HepG2 (cell line): ENCODE data around the gene ST6GALNAC3. TPM values are rescaled to one million over a fixed set of nuclear protein-coding genes. Genes with fewer than 3 reads are reported as not detected.

Experiments
- ATAC-seq: fragments of 200-7000 bp; cut with Tn5 transposase; 3 replicates; pipeline ENCODE4 v1.9.1; 2020; ENCODE audit warnings: mild to moderate bottlenecking, moderate library complexity
- BruUV-seq: library from RNA; stranded (reverse); fragments of 400-500 nt; replicated peaks from 2 replicates; lab custom pipeline; 2021; lab: Mats Ljungman, UMichigan
- CTCF ChIA-PET: fragments of 300-600 bp; formaldehyde crosslinking; extraction: SDS; loops from one replicate; lab custom pipeline; 2021; ENCODE audit warnings: low total read pairs, inconsistent platforms, low intra/inter-chr PET ratio; lab: Yijun Ruan, JAX
- POLR2A ChIA-PET: fragments of 350-600 bp; sonication (Branson Sonifier 250); formaldehyde crosslinking; loops from one replicate; lab custom pipeline; 2020; ENCODE audit warnings: antibody characterized with exemption, inconsistent platforms; lab: Yijun Ruan, JAX
- DNase-seq: peaks from one replicate; pipeline ENCODE4 v3.0.0-alpha.2; 2015; ENCODE audit warnings: low spot score
- FAIRE-seq: peaks from 3 replicates; lab custom pipeline; 2011; peaks lifted over from hg19 to GRCh38; lab: Jason Lieb, UNC
- H2AFZ ChIP-seq: one replicate; pipeline ENCODE4 v1.6.1; 2011; ENCODE audit warnings: low read length, inconsistent platforms
- H3K27ac ChIP-seq: fragments of 300-600 bp; 3 replicates; pipeline ENCODE4 v1.8.0; 2011; ENCODE audit warnings: mixed run types, mild to moderate bottlenecking, mixed read lengths, low read length, inconsistent platforms; ENCODE audit not compliant: insufficient read depth; ENCODE audit errors: extremely low read length
- H3K27me3 ChIP-seq, 2 experiments: fragments of 200-600 bp in 1 of 2; 2 replicates in 1 of 2; 3 replicates in 1 of 2; pipeline versions ENCODE4 v1.6.0 to v1.8.0; 2011; ENCODE audit warnings: low read length in 2 of 2, mild to moderate bottlenecking in 2 of 2, moderate library complexity in 2 of 2, inconsistent platforms in 1 of 2; ENCODE audit not compliant: insufficient read depth in 2 of 2, control insufficient read depth in 1 of 2
- H3K36me3 ChIP-seq, 2 experiments: fragments of 200-600 bp in 1 of 2; replicated peaks in 1 of 2; 2 replicates in 1 of 2; 3 replicates in 1 of 2; pipeline versions ENCODE4 v1.5.1 to v1.8.0; 2011; ENCODE audit warnings: low read length in 2 of 2, inconsistent platforms in 1 of 2; ENCODE audit not compliant: insufficient read depth in 2 of 2, control insufficient read depth in 1 of 2
- H3K4me1 ChIP-seq: 2 replicates; pipeline ENCODE4 v1.5.1; 2012; ENCODE audit warnings: low read length, inconsistent platforms; ENCODE audit not compliant: insufficient read depth
- H3K4me2 ChIP-seq: 2 replicates; pipeline ENCODE4 v1.6.0; 2011; ENCODE audit warnings: low read depth, low read length, inconsistent platforms
- H3K4me3 ChIP-seq, 3 experiments: fragments of 200-600 bp in 1 of 3; sonication (generic), shearing (Covaris generic) in 1 of 3; replicated peaks in 1 of 3; 2 replicates each; pipeline ENCODE4 v1.5.1; 2011 to 2016; ENCODE audit warnings: low read length in 3 of 3, inconsistent platforms in 2 of 3, low read depth in 2 of 3, mild to moderate bottlenecking in 2 of 3, control low read depth in 1 of 3, mixed read lengths in 1 of 3; ENCODE audit not compliant: insufficient read depth in 1 of 3
- H3K79me2 ChIP-seq: one replicate; pipeline ENCODE4 v1.6.1; 2011; ENCODE audit warnings: low read length, inconsistent platforms; ENCODE audit not compliant: insufficient read depth
- H3K9ac ChIP-seq: 2 replicates; pipeline ENCODE4 v1.6.0; 2011; ENCODE audit warnings: mild to moderate bottlenecking, low read depth, low read length, inconsistent platforms; ENCODE audit not compliant: insufficient read depth
- H3K9me3 ChIP-seq: 2 replicates; pipeline ENCODE4 v1.5.1; 2012; ENCODE audit warnings: mild to moderate bottlenecking, low read length
- H4K20me1 ChIP-seq: 2 replicates; pipeline ENCODE4 v1.6.0; 2011; ENCODE audit warnings: inconsistent platforms, mild to moderate bottlenecking, low read length, moderate library complexity; ENCODE audit not compliant: insufficient read depth
- CAMTA2 ChIP-seq: sonication (generic); formaldehyde crosslinking; IDR thresholded peaks from 2 replicates; pipeline ENCODE4 v1.4.0; 2020; ENCODE audit warnings: mild to moderate bottlenecking, missing genetic modification reagents, borderline replicate concordance
- CENPBD1 ChIP-seq: sonication (generic); formaldehyde crosslinking; IDR thresholded peaks from 2 replicates; pipeline ENCODE4 v1.8.0; 2022; ENCODE audit warnings: missing genetic modification reagents, low read depth, mild to moderate bottlenecking, borderline replicate concordance
- CHD4 ChIP-seq: fragments of 200-600 bp; sonication (generic); IDR thresholded peaks from 2 replicates; pipeline ENCODE4 v1.7.0; 2017; ENCODE audit warnings: mild to moderate bottlenecking, low read length, borderline replicate concordance
- E2F2 ChIP-seq: sonication (generic); formaldehyde crosslinking; IDR thresholded peaks from 2 replicates; pipeline ENCODE4 v1.4.0; 2020; ENCODE audit warnings: missing genetic modification reagents, borderline replicate concordance
- HDAC2 ChIP-seq: sonication (generic); formaldehyde crosslinking; IDR thresholded peaks from 2 replicates; pipeline ENCODE4 v1.4.0; 2020; ENCODE audit warnings: missing genetic modification reagents
- LCORL ChIP-seq, 2 experiments: fragments of 450-650 bp in 1 of 2; sonication (generic) in 1 of 2; formaldehyde crosslinking in 1 of 2; IDR thresholded peaks; 2 replicates each; pipeline versions ENCODE4 v1.5.0 to v1.6.1; 2017 to 2020; ENCODE audit warnings: antibody characterized with exemption in 1 of 2, missing genetic modification reagents in 1 of 2
- REL ChIP-seq: sonication (generic); formaldehyde crosslinking; conservative IDR thresholded peaks from 2 replicates; pipeline ENCODE4 v1.8.0; 2022; ENCODE audit warnings: mild to moderate bottlenecking, missing genetic modification reagents, moderate library complexity
- ZBTB1 ChIP-seq: sonication (generic); formaldehyde crosslinking; IDR thresholded peaks from 2 replicates; pipeline ENCODE4 v1.4.0; 2020; ENCODE audit warnings: missing genetic modification reagents, borderline replicate concordance
- ZKSCAN8 ChIP-seq: IDR thresholded peaks from 2 replicates; pipeline ENCODE4 v1.6.1; 2016; ENCODE audit warnings: borderline replicate concordance, missing genetic modification reagents, missing compliant biosample characterization
- ZNF710 ChIP-seq: sonication (generic); formaldehyde crosslinking; IDR thresholded peaks from 2 replicates; pipeline ENCODE4 v1.5.0; 2020; ENCODE audit warnings: mild to moderate bottlenecking, missing genetic modification reagents, borderline replicate concordance
- ZZZ3 ChIP-seq: sonication (generic); formaldehyde crosslinking; IDR thresholded peaks from 2 replicates; pipeline ENCODE4 v1.4.0; 2020; ENCODE audit warnings: missing genetic modification reagents, mild to moderate bottlenecking, borderline replicate concordance
- WGBS: methylation state at CpG from one replicate; pipeline ENCODE4 v1.1.6; 2017; ENCODE audit warnings: low lambda C conversion rate; 5-methylcytosine and 5-hydroxymethylcytosine counted together
- in situ Hi-C: cut with HindIII; loops from 2 replicates; pipeline ENCODE4 v1.10.0; 2017; ENCODE audit warnings: low pct_unique_long_range_greater_than_20kb; ENCODE audit not compliant: extremely low pct_ligation_motif_present
- intact Hi-C: fragments of 100-400 bp; cut with micrococcal nuclease; formaldehyde crosslinking; loops from one replicate; pipeline ENCODE4 v1.10.0; 2022; ENCODE audit not compliant: unreplicated experiment
- polyA plus RNA-seq, 8 experiments: library from polyadenylated mRNA; depleted of rRNA in 3 of 8; stranded (reverse) in 7 of 8; unstranded in 1 of 8; fragments of >200 nt; fragmentation: Illumina TruSeq in 4 of 8; extraction: Trizol in 4 of 8; gene quantifications; 2 replicates each; pipeline versions ENCODE4 v1.2.1 to v1.2.3, GENCODE V29; 2011 to 2016; ENCODE audit warnings: low read depth in 4 of 8, missing spikeins in 1 of 8, mixed read lengths in 1 of 8; ENCODE audit not compliant: insufficient read depth in 1 of 8
- total RNA-seq, 5 experiments: library from RNA; depleted of rRNA; stranded (reverse); fragments of >200 nt; fragmentation: Illumina TruSeq; extraction: Trizol; gene quantifications; 2 replicates each; pipeline ENCODE4 v1.2.3, GENCODE V29; 2016; ENCODE audit warnings: low read depth in 1 of 5
- TF ChIP-seq, protein P1 (sequence below): sonication (generic); formaldehyde crosslinking; IDR thresholded peaks from 2 replicates; pipeline ENCODE4 v1.8.1; 2023; ENCODE audit warnings: mild to moderate bottlenecking, missing genetic modification reagents

The ST6GALNAC3 gene
- total and polyA plus RNA-seq, 2 of the 13 experiments (the other 11 are each of a cell fraction or from before 2014, with no cell fraction given), result not detected

DNA sequence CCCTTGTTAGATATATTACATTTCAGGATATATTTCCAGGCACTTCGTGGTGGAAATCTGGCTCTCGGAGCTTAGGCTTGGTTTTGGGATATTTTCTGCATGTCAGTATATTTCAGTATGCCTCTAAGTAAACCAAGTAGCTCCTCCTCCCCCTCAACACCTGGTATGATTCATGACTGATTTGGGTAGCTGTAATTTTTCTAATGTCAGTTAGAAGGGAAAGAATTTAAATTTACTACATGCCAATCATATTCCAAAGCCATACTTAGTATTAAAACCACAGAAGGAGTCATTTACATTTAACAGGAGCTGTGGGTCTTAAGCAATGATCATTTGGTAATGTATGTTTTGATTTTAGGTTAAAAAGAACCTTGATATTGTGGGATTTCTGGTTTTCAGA is 40.6 kb downstream of the ST6GALNAC3 start (continued):
- TF ChIP-seq CAMTA2 (CRISPR knock-in tag), result no peak
- TF ChIP-seq E2F2 (CRISPR knock-in tag), result no peak
- TF ChIP-seq CHD4, result no peak

DNA sequence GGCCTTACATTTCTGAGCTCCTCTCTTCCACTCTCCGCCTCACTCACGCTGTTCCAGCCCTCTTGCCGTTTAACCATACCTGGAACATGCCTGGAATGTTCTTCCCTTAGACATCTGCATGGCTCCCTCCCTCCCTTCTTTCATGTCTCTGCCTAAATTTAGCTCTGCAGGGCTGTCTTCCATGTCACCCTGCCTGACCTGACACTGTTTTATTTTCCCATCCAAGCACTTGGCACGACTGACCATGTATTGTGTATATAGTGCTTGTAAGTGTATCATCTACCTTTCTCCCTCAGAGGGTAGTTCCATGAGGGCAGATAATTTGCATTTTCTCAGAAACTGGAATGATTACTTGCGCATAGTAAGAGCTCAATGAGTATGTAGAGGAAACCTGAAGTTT is 47.3 kb downstream of the ST6GALNAC3 start:
- Histone ChIP-seq H3K27ac (no peak overlapping the region), H3K27me3 (no peaks in the 10 kb centered on the region), H3K36me3 (no peaks in the 10 kb centered on the region), H3K4me1 (no peaks in the 10 kb centered on the region), H3K9me3 (no peaks in the 10 kb centered on the region), H3K4me2 (no peak overlapping the region), H3K9ac (no peak overlapping the region), H3K4me3 (no peak overlapping the region), H3K79me2 (no peaks in the 10 kb centered on the region), H2AFZ (no peak overlapping the region), H4K20me1 (no peaks in the 10 kb centered on the region)
- TF ChIP-seq ZKSCAN8 (CRISPR knock-in tag) (no peak), HDAC2 (CRISPR knock-in tag) (no peak), LCORL (IDR thresholded peaks at IDR 0.05) (no peak), LCORL (CRISPR knock-in tag; IDR thresholded peaks at IDR 0.05) (no peak), ZNF710 (no peak), ZZZ3 (CRISPR knock-in tag) (no peak), CENPBD1 (CRISPR knock-in tag) (no peak), REL (no peak), ZBTB1 (CRISPR knock-in tag) (no peak)
- TF ChIP-seq, protein P1, sequence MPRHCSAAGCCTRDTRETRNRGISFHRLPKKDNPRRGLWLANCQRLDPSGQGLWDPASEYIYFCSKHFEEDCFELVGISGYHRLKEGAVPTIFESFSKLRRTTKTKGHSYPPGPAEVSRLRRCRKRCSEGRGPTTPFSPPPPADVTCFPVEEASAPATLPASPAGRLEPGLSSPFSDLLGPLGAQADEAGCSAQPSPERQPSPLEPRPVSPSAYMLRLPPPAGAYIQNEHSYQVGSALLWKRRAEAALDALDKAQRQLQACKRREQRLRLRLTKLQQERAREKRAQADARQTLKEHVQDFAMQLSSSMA (CRISPR knock-in tag), result no peak
- ChIA-PET CTCF (no interaction called here), POLR2A (no interaction called here)
- in situ Hi-C loops (no loop called here), intact Hi-C loops (no loop called here)
- ATAC-seq (no peak), DNase-seq (no peak), FAIRE-seq (no peak)
- no TSS peak for BruUV-seq
- 35% methylated on average over 5 of the region's 5 CpGs for WGBS
